ENCODE measurements around the gene LPCAT2. TPM values are rescaled to one million over a fixed set of nuclear protein-coding genes. Genes with fewer than 3 reads are reported as not detected.

Gene LPCAT2
- total RNA-seq, 1 experiment from 2014 or later, result 62.1 TPM

DNA sequence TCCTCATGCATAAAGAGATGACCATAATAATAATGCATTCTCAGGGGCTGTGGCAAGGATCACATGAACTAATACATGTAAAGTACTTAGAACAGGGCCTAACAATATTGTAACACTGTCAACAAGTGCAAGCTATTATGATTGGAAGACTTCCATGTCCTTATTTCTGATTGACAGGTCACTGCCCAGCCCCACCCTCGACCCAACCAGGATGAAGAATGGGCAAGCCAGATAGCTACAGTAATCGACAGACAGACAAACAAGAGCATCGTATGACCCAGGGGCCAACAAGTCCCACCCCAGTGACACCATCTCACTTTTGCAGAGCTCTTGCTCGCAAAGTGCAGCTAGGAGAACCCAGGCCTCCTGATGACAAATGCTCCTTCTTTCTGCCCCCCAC is 44.5 kb upstream of the LPCAT2 start:
- H3K27me3 ChIP-seq (ENCODE audit: control insufficient read depth, insufficient read depth, low read length), result no peaks in the 10 kb centered on the region
- TF ChIP-seq, protein P1, sequence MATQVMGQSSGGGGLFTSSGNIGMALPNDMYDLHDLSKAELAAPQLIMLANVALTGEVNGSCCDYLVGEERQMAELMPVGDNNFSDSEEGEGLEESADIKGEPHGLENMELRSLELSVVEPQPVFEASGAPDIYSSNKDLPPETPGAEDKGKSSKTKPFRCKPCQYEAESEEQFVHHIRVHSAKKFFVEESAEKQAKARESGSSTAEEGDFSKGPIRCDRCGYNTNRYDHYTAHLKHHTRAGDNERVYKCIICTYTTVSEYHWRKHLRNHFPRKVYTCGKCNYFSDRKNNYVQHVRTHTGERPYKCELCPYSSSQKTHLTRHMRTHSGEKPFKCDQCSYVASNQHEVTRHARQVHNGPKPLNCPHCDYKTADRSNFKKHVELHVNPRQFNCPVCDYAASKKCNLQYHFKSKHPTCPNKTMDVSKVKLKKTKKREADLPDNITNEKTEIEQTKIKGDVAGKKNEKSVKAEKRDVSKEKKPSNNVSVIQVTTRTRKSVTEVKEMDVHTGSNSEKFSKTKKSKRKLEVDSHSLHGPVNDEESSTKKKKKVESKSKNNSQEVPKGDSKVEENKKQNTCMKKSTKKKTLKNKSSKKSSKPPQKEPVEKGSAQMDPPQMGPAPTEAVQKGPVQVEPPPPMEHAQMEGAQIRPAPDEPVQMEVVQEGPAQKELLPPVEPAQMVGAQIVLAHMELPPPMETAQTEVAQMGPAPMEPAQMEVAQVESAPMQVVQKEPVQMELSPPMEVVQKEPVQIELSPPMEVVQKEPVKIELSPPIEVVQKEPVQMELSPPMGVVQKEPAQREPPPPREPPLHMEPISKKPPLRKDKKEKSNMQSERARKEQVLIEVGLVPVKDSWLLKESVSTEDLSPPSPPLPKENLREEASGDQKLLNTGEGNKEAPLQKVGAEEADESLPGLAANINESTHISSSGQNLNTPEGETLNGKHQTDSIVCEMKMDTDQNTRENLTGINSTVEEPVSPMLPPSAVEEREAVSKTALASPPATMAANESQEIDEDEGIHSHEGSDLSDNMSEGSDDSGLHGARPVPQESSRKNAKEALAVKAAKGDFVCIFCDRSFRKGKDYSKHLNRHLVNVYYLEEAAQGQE (IDR thresholded peaks at IDR 0.05; ENCODE audit: insufficient read depth in 1 of 2, low read depth in 2 of 2, low read length in 1 of 2), result no peak
- TF ChIP-seq CTCF (IDR thresholded peaks at IDR 0.05), result no peak
- POLR2A ChIA-PET, result no interaction called here
- no peak overlapping the region for H3K4me3 ChIP-seq (ENCODE audit: low read depth in 2 of 2, low read length in 2 of 2)
- peaks cover 12% of the 10 kb centered on the region for H3K4me1 ChIP-seq (ENCODE audit: control insufficient read depth, insufficient read depth, low read length)
- no peaks in the 10 kb centered on the region for H3K9me3 ChIP-seq (ENCODE audit: control insufficient read depth, insufficient read depth, low read depth, low read length)
- CTCF ChIA-PET, result interaction anchor here (0.5 to 1.4 kb wide), 11 partner anchors 10 to 479 kb away, joined by 3 to 10 read pairs (median 3); partner anchors contain the start of gene CES1
- no peak overlapping the region for H3K27ac ChIP-seq (ENCODE audit: low read length)
- intact Hi-C loops (cut with micrococcal nuclease; ENCODE audit: unreplicated experiment), result loop anchor here (2.0 kb wide), 1 partner anchor 80 kb away; no protein-coding TSS in a partner anchor
- DNase-seq (ENCODE audit: low read depth, low spot score) (no peak), ATAC-seq (no peak)
- no peaks in the 10 kb centered on the region for H3K36me3 ChIP-seq (ENCODE audit: control insufficient read depth, insufficient read depth, low read length)
- in situ Hi-C loops (cut with HindIII; ENCODE audit: low pct_unique_long_range_greater_than_20kb, low sequenced_read_pairs), result no loop called here
- no TSS peak for BruUV-seq (replicated peaks)

- POLR2A ChIA-PET, result no interaction called here
- no TSS peak for BruUV-seq (replicated peaks)
- Histone ChIP-seq H3K4me3 (ENCODE audit: low read depth in 2 of 2, low read length in 2 of 2) (peak overlapping the region in 1 of 2 experiments; percentile 43; a peak in 2 of 4 replicates), H3K9me3 (ENCODE audit: control insufficient read depth, insufficient read depth, low read depth, low read length) (no peaks in the 10 kb centered on the region), H3K27me3 (ENCODE audit: control insufficient read depth, insufficient read depth, low read length) (no peaks in the 10 kb centered on the region), H3K4me1 (ENCODE audit: control insufficient read depth, insufficient read depth, low read length) (peaks cover 20% of the 10 kb centered on the region), H3K27ac (ENCODE audit: low read length) (no peak overlapping the region), H3K36me3 (ENCODE audit: control insufficient read depth, insufficient read depth, low read length) (no peaks in the 10 kb centered on the region)
- intact Hi-C loops (cut with micrococcal nuclease; ENCODE audit: unreplicated experiment) (loop anchor here (1.0 to 5.0 kb wide), 3 partner anchors 37 to 238 kb away; no protein-coding TSS in a partner anchor), in situ Hi-C loops (cut with HindIII; ENCODE audit: low pct_unique_long_range_greater_than_20kb, low sequenced_read_pairs) (no loop called here)
- TF ChIP-seq, protein P1 (IDR thresholded peaks at IDR 0.05; ENCODE audit: insufficient read depth in 1 of 2, low read depth in 2 of 2, low read length in 1 of 2), result no peak
- TF ChIP-seq TCF7L2 (IDR thresholded peaks at IDR 0.05; ENCODE audit: low read depth, low read length) (peak; percentile 63; the same call in 1 of the 2 replicates), CTCF (IDR thresholded peaks at IDR 0.05) (peak; percentile 94)
- CTCF ChIA-PET, result interaction anchor here (0.5 to 1.4 kb wide), 13 partner anchors 11 to 478 kb away, joined by 3 to 10 read pairs (median 3); partner anchors contain the start of gene CES1
- ATAC-seq (peak; percentile 93), DNase-seq (ENCODE audit: low read depth, low spot score) (peak; percentile 71)
Observed at GRCh38 chr16:55465077-55465896, 43.6 kb upstream of the LPCAT2 start.

All from Panc1 (cell line).